HG02885 (cell line): ENCODE results near the gene TACC3.

ENCODE experiments used
- ATAC-seq: cut with Tn5 transposase; IDR thresholded peaks from one replicate; pipeline ENCODE4 v1.9.1; 2021; ENCODE audit warnings: mild to moderate bottlenecking; ENCODE audit not compliant: unreplicated experiment, poor library complexity

TACC3 gene

DNA sequence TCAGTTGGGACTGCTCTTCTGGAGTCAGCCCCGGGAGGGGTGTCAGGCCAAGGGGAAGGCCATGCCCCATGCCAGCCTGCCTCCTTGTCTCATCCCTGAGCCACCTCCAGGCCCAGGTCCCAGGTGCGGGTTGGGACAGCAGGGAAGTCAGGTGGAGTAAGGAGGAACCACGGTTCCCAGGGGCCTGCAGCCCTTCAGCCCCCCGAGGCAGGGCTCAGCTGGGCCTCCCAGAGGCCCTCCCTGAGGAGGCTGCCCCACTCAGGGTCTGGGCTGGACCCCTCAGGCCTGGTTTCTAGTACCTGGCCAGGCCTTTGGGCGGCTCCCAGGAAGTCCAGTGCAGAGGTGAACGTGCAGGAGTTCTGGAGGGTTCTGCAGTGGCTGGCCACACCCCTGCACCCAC is 48.4 kb downstream of the TACC3 start:
- ATAC-seq, result no peak

DNA sequence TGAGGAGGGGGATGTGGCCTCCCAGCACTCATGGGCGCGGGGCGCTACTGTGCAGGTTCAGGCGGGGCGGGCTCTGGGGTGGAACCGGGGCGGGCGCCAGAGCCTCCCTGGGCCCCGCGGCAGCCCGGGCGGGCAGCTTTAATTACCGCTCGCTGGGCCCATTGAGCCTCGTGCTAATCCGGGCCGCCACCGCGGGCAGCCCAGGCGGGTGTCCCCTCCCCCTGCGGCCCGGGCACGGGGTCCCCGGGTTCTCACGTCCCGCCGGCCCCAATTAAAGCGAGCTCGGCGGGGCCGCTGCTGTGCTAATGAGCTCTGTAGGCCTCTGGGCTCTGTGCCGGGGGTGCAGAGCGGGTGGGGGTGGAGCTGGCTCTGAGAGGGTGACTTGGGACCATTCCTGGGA is 48.9 kb downstream of the TACC3 start:
- ATAC-seq, result no peak

DNA sequence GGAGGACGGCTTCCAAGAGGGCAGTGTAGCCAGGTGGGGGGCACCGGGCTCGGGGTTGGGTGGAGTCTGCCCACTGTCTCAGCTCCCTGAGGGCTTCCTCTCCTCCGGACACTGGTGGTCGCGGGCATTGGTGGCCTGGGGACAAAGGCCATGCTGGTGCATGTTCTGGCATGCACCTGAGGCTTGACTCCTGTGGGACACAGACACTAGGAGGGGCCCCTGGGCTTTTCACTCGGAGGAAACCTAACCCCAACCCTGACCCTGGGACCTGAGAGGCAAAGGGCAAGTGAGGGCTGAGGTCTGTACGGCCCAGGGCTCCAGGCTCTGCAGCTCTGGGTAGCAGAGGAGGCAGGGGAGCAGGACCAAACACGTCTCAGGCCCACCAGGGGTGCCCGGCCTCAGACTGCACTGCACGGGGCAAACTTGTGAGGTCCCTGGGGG is 49.5 kb downstream of the TACC3 start:
- peak; percentile 3 for ATAC-seq

DNA sequence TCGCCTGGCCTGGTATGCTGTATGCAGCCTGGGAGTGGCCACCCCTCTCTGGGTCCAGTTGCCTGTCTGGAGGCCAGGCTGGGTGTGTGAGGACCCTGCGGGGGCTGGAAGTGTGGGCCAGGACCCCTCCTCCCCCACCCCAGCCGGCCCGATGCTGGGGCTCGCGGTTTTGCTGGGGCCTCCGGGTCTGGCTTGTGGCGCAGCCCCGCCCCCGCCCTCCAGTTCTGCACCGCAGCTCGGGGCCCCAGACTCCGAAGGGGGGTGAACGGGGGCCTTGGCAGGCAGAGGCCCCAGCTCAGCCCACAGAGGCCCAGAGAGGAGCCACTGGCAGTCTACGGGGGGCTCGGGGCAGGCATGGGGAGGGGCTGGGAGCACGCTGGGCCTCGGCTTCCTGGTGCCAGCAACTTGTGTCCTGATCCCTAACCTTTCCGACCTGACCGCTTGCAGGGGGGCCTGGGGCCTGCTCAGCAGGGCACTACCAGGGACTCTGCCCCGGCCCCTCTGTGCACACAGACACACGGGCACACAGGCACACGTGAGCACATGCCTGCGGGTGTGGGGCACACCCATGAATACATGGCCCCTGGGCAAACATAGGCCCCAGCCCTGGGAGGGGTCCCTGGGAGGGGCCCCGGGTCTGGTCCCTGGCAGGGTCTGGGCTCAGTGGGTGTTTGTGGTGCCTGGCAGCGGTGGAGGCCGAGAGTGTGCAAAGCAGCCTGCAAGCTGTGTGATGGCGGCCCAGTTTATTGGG is 50.4 kb downstream of the TACC3 start:
- peak; percentile 50 for ATAC-seq

DNA sequence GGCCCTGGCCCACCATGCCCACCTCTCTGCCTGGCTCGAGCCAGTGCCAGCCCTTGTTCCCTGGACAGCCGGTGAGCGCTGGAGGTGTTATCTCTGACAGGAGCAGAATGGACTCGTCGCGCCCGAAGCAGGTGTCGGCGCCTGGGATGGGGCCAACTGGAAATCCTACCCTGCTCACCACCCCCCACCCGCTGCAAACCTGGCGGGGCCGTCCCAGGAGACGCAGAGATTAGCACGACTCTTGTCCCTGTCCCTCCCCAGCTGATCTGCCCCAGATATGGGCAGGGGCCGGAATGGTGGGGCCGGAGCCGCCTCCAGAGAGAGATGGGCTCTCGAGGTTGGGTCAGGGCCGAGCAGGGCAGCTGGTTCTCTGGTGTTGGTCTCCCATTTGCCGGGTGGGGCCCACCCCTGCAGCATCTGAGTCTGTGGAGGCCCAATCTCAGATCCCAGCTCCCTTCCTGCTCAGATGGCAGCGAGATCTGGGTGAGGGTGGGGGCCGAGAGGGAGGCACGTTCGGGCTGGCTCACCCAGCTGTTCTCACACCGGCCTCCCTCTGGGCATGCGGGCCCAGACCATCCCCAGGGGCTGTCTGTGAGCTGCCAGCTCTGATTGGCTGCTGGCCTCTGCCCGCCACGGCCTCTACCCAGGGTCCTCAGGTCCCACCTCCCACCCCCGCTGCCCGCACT is 51.7 kb downstream of the TACC3 start:
- ATAC-seq, result no peak

DNA sequence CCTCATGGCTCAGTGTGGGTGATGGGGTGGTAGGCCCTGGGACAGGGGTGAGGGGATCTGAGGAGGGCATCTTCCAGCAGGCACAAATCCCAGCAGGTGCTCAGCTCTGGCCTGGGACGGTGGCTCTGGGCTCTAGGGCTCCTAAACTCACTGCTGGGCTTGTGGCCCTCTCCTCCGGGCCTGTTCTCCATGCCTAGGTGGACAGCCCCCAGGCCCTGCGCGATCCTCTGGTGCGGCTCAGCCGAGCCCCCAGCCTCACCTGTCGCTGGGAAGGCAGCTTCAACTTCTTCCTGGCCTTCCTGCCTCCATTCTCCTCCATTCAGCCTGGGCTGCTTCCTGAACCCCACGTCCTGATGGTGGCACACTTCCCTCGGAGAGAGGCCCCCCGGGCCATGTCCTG is 52.4 kb downstream of the TACC3 start:
- ATAC-seq, result no peak

DNA sequence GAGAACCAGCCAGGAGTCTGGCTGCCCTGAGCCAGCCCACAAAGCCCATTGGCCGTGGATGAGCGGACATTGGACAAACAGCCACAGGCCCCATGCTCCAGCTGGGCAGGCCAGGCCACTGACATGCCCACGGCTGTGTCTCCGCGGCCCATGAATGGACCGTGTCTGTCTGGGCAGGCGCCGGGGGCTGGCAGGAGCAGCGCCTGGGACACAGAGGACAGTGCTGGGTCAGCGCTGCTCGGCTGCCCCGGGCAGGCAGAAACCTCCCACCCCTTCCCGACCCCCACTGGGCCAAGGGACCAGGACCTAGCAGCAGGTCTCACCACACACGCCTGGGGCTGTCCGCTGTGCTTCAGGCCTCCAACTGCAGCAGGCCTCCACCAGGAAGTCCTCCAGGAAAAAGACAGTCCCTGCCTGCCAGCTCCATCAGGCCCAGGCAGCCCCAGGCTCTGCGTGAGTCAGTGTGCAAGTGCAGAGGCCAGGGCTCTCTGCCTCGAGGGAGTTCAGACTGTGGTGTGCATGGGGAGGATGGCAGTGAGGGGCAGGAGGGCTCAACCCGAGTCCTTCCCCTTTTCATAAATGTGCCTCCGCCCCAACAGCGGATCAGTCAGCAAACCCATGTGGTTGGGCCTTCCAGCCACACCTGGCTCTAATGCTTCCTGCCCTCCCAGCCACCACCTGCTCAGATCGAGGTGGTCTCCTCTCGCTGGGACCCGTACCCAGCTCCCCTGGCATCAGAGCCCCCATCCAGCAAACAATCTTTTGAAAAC is 54.6 kb downstream of the TACC3 start:
- ATAC-seq, result no peak

DNA sequence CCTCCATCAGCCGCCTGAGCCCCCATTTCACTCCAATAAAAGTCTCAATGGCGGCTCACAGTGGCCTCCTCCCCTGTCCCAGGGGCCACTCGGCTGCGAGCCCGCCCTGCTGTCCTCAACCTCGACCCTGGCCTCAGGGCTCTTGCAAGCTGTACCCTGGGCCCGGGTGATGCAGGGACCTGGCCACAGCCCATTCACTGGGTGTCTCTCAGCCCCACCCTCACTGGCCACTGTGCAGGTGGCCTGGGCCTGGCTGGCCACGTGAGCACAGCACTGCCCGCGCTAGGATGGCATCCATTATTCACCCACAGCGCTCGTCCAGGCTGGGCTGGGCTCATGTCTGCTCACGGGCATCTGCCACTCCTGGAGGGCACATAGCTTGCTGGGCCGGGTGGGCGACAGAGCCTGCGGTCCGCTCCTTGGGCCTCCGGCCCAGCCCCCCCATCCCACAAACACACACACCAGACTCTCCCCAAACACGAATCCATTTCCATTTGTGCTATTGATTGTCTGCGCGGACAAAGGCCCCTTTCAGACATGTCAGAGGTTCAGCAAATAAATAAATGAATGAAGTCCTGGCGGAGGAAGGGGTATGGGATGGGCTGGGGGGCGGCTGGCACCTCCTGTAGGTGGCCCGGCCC is 55.3 kb downstream of the TACC3 start:
- no peak for ATAC-seq

DNA sequence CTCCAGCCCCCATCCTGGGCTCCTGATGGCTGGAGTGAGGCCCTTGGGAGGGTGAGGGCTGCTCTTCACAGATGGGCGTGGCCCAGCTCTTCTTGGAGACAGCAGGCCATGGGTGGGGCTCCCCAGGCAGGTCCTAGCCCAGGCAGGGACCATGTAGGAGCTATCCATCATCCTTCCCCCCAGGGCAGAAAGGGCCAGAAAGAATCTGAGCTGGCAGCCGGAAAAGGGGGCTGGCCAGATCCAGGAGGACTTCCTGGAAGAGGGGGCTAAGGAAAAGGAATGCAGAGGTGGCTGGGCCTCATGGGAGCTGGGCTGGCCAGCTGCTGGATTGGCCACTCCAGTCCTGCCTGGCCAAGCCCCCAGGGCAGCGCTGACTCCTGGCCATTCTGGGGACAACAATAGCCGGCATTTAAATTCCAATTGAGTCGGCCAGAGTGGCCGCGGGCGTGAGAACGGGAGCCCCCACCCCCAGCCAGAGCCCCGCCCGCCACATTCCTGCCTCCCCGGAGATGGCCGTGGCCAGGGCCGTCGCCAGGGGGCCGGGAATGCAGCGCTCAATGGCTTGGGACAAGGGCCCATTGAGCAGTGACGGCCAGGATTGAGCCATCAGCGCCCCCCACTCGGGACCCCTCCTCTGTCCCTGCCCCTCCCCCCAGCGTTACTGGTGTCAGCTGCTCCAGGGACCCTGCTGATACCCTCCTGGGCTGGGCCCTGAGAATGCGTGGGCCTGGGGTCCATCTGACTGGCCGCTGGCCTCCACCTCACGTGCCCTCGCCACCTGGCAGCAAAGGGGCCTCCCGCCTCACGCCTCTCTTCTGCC is 56.7 kb downstream of the TACC3 start:
- ATAC-seq, result no peak

DNA sequence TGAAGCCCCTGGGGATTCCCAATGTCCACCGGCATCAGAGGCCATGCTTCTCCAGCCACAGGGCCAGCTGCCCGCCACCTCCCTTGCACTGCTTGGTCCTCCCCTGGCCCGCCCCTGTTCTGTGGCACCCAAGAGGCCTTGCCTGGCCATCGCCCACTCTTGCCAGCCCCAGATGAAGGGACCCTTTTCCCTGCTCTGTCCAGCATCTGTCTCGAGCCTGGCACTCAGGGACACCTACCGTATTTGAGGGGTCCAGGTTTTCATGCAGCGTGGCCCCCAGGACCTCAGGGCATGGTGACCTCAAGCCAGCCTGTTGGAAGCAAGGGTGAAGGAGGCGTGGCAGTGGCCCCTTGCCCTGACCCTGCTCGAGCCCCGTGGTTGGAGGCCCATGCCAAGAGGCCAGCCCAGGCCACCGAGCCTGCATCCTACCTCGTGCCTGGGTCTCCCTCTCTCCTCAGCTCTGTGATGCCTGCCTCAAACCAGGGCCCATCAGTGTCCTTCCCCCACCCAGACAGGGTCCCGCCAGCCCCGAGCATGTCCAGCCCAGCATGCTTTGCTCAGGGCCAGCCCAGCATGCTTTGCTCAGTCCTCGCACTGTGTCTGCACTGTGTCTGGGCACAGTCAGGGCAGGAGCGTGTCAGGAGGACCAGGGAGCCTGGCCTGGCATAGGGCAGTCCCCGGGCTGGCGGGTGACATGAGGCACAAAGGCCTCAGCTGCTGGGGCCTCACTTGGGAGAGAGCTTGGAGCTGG is 57.5 kb downstream of the TACC3 start:
- no peak for ATAC-seq

DNA sequence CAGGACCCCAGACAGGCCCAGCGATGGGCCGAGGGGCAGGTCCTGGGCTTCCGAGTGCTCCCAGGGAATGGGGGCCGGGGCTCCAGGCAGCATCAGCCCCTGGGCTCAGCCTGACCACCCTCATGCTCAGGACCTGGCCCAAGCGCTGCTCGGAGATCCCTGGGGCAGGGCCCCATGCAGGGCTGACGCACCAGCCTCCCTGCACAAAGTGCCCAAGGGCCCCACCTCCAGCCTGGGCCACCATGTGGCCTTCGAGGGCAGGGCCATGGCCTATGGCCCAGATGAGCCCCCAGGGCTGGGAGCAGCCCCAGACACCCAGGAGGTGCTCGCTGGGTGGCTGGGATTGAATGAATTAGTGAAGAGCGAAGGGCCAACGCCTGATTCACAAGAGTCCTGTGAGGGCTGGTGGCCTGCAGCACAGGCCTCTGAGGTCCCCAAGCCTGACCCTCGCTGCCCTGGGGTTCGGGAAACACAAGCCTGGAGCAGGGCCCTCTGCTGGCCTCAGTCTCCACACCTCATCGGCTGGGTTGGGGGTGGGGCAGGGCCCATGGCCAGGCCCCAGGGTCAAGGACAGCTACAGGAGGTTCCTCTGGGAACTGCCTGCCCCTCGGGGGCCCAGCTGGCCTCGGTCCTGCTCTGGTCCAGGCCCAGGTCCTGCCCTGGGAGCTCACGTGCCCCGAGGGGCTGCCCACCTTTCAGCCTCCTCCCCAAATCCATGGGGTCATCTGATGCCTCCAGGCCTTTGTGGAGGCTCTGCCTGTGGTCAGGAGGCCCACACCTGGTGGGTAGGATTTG is 58.5 kb downstream of the TACC3 start:
- no peak for ATAC-seq

DNA sequence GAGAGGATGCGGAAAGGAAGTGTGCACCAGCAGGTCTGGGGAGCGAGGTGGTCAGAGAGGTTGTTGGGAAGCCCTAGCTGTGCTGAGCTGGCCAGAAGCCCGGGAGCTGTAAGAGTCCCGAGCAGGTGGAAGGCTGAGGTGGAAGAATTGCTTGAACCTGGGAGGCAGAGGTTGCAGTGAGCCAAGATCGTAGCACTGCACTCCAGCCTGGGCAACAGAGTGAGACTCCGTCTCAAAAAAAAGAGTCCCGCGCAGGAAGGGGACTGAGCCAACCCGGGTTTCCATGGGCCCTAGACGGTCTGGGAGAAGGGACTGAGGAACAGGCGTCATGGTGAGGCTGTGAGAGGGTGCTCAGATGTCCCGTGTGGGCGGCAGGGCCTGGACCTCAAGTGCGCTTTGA is 59.1 kb downstream of the TACC3 start:
- no peak for ATAC-seq

DNA sequence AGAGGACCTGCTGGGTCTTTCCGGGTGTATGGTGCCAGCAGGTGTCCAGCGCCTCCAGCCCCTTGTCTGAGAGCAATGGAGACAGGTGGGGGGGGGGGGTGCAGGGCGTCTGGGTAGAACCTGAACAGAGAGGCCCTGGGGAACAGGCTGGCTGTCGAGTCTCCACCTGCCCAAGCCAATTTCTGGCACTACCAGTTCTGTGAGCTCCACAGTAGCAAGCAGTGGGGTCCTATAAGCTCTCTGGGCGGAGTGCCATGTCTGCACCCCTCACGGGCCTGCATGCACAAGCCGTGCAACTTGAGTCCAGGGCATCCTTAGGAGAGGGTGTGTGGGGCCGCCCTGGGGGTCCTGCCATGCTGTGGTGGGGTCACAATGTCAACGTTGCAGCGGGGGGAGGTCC is 61.7 kb downstream of the TACC3 start:
- ATAC-seq, result no peak

DNA sequence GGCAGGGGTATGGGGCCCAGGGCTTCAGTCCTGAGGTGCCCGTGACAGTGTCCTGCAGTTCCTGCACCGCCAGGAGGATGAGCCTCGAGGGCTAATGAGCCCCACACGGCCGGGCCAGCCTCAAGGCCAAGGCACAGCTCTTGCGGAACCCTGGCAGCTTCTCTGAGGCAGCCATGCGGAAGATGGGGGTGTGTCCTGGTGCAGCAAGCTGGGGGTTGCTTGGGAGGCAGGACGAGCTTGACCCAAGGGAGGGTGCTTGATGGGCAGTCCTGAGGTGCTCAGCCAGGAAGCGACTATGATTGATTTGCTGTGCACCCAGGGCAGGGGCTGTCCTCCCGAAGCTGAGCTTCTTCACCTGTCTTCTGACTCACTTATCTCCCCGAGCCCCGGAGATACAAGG is 62.6 kb downstream of the TACC3 start:
- ATAC-seq, result no peak

DNA sequence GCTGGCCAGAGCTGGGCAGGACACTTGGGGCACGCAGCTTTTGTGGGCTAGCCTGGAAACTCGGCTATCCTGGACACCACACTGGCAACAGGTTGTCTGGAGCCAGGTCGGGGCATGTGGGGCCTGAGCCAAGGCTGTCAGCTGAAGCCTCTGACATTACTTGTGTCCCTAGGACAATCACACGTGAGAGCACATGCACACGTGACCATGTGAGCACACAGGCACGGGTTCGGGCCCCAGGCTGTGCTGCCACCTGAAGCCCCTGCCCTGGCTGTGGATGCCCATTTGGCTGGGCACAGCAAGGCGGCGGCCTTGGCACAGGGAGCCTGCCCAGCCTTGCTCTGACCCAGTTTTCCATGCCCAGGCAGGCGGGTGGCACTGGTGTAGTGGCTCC is 63.1 kb downstream of the TACC3 start:
- no peak for ATAC-seq

DNA sequence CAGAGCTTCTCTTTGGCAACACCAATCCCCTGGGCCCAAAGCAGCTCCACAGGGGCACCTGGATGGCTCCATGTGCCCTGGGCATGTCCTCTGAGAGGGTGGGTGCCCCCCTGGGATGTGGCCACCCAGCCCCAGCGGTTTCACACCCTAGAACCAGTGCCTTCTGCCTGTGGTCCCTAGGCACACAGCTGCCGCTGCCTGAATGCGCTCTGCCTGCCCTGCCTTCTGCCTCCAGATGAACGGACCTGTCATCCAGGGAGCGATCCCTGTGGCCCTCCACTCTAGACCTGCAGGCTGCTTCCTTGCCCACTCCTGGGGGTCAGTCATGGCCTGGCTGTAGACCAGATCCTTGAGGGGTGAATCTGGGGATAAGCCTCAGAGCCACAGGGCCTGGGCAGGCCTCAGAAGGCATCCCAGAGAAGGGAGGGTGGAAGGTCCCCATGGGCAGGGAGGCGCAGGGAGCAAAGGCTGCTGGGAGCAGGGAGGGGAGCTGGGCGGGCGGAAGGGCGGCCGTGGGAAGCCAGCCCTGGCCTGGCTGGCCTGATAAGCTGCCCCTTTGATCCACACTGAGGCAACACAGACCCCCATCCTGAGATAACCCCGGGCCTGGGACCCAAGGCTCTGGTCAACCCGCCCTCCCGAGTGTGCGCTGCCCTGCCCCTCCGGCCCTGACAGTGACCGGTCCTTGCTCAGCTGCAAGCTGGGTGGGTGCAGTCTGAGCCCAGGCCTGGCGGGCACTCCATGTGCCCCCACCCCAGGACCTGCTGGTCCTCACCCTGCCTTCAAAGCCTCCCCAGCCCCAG is 63.7 kb downstream of the TACC3 start:
- ATAC-seq, result no peak

DNA sequence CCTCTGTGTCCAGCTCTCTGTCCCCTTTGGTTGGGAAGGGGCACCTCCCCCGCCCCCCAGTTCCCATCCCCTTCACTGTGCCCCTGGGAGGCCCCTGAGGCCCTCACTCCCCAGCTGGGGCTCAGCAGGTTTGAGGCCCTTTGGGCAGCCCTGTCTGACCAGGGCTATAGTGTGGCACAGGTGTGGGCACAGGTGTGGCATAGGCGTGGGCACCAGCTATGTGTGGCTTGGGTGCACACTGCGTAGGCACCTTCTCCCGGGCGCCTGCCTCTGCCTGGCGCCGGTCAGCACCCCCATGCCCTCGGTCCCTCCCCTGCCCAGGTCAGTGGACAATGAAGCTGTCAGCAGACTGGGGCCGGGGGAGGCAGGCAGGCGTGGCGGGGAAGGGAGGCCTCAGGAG is 64.3 kb downstream of the TACC3 start:
- ATAC-seq, result no peak
